AG04449 (cell line): ENCODE results near the gene ELL.
A peak's percentile ranks its signal among the peaks of the same experiment; 100 is the strongest.

Source experiments
- CTCF ChIA-PET: fragments of 350-600 bp; formaldehyde crosslinking; extraction: SDS; loops from one replicate; lab custom pipeline; 2021; ENCODE audit warnings: antibody characterized with exemption; lab: Yijun Ruan, JAX
- POLR2A ChIA-PET: fragments of 400-600, 350-600 bp; formaldehyde crosslinking; extraction: SDS; loops from one replicate; lab custom pipeline; 2020; ENCODE audit warnings: antibody characterized with exemption, inconsistent platforms; lab: Yijun Ruan, JAX
- DNase-seq: peaks from one replicate; pipeline ENCODE4 v3.0.0-alpha.2; 2010; ENCODE audit warnings: low read depth, low spot score
- H3K4me3 ChIP-seq: 2 replicates; pipeline ENCODE4 v1.5.1; 2011; ENCODE audit warnings: low read depth, mild to moderate bottlenecking, control low read depth, low read length
- CTCF ChIP-seq: IDR thresholded peaks from one replicate; pipeline ENCODE4 v1.5.1; 2011; ENCODE audit warnings: mild to moderate bottlenecking, moderate library complexity, low read length, control low read depth, inconsistent platforms; ENCODE audit not compliant: insufficient read depth; ENCODE audit errors: missing control alignments

Gene ELL

GRCh38 chr19:18521692-18522123, at the start of gene ELL:
Gene ELL (minus strand): TSS chr19:18522070. CDS start chr19:18522055, 15 bp downstream.
- no peak for DNase-seq
- CTCF ChIA-PET = interaction anchor here (0.6 to 4.9 kb wide), 11 partner anchors 9 to 444 kb away, joined by 3 to 42 read pairs (median 8); partner anchors contain the start of gene REX1BD
- POLR2A ChIA-PET = interaction anchor here (0.7 to 1.8 kb wide), 4 partner anchors 36 to 136 kb away, joined by 3 to 8 read pairs (median 3); partner anchors contain the start of gene GDF15

GRCh38 chr19:18568367-18568766, 46.5 kb upstream of the ELL start:
- CTCF ChIA-PET = interaction anchor here (2.1 kb wide), 1 partner anchor 20 kb away, joined by 9 read pairs; the partner anchor contains the start of gene REX1BD
- no peak for DNase-seq
- POLR2A ChIA-PET = no interaction called here
- no peak for TF ChIP-seq CTCF
- no peak overlapping the region for H3K4me3 ChIP-seq

More at GRCh38 chr19:18521692-18522123, at the start of gene ELL:
- H3K4me3 ChIP-seq = peak within 1 kb of the TSS; percentile 97
- TF ChIP-seq CTCF = no peak

- DNase-seq = no peak
- no peak overlapping the region for H3K4me3 ChIP-seq
- CTCF ChIA-PET = interaction anchor here (0.6 kb wide), 1 partner anchor 21 kb away, joined by 3 read pairs; the partner anchor contains the start of gene REX1BD
- POLR2A ChIA-PET = no interaction called here
- TF ChIP-seq CTCF = no peak
These were observed 45.1 kb upstream of the ELL start for GRCh38 chr19:18566953-18567352.

- H3K4me3 ChIP-seq = no peak overlapping the region
- TF ChIP-seq CTCF = no peak
- ChIA-PET CTCF (no interaction called here), POLR2A (no interaction called here)
- no peak for DNase-seq
These were observed 40.2 kb upstream of the ELL start for GRCh38 chr19:18562086-18562485.

GRCh38 chr19:18559685-18560084, 37.8 kb upstream of the ELL start:
- no peak overlapping the region for H3K4me3 ChIP-seq

More at GRCh38 chr19:18559685-18560084, 37.8 kb upstream of the ELL start:
- no peak for DNase-seq
- POLR2A ChIA-PET = interaction anchor here (1.9 to 2.7 kb wide), 2 partner anchors 12 to 38 kb away, joined by 8 to 17 read pairs; partner anchors contain the start of genes ELL and UBA52
- no peak for TF ChIP-seq CTCF
- CTCF ChIA-PET = interaction anchor here (1.2 to 1.7 kb wide), 2 partner anchors 90 to 109 kb away, joined by 3 to 4 read pairs; no protein-coding TSS in a partner anchor
